Measurements from ENCODE around the gene SLC24A3.

GRCh38 chr20:19301142-19301541, 88.7 kb downstream of the SLC24A3 start:
- no peak for TF ChIP-seq CTCF (IDR thresholded peaks at IDR 0.05)
- TF ChIP-seq POLR2AphosphoS5 (IDR thresholded peaks at IDR 0.05) = no peak
- TF ChIP-seq EP300 (IDR thresholded peaks at IDR 0.05) = no peak

Measured in sigmoid colon (tissue), 4 donors.